Calu3 (cell line): ENCODE measurements around the gene IGSF9. TPM values are rescaled to one million over a fixed set of nuclear protein-coding genes. Genes with fewer than 3 reads are reported as not detected.

Source experiments
- BruUV-seq: library from RNA; stranded (reverse); fragments of 400-500 nt; replicated peaks from 2 replicates; lab custom pipeline; 2021; lab: Mats Ljungman, UMichigan
- CTCF ChIA-PET: fragments of 300-600 bp; sonication (Branson Sonifier 250); formaldehyde crosslinking; loops from one replicate; lab custom pipeline; 2022; ENCODE audit warnings: antibody characterized with exemption; lab: Charles Lee
- DNase-seq: peaks from one replicate; pipeline ENCODE4 v3.0.0; 2022
- H3K27ac Mint-ChIP-seq: one replicate; pipeline ENCODE4 v1.8.0; 2022; ENCODE audit warnings: mixed read lengths; ENCODE audit not compliant: unreplicated experiment
- H3K27me3 Mint-ChIP-seq: one replicate; pipeline ENCODE4 v1.8.0; 2022; ENCODE audit warnings: mixed read lengths; ENCODE audit not compliant: unreplicated experiment
- H3K36me3 Mint-ChIP-seq: one replicate; pipeline ENCODE4 v1.8.0; 2022; ENCODE audit warnings: mild to moderate bottlenecking, moderate library complexity, mixed read lengths; ENCODE audit not compliant: insufficient read depth, unreplicated experiment
- H3K4me1 Mint-ChIP-seq: one replicate; pipeline ENCODE4 v1.8.0; 2022; ENCODE audit warnings: mild to moderate bottlenecking, low read depth, mixed read lengths; ENCODE audit not compliant: unreplicated experiment
- H3K4me3 Mint-ChIP-seq: one replicate; pipeline ENCODE4 v1.8.0; 2022; ENCODE audit warnings: mild to moderate bottlenecking, low read depth, moderate library complexity, mixed read lengths; ENCODE audit not compliant: unreplicated experiment
- H3K9me3 Mint-ChIP-seq: one replicate; pipeline ENCODE4 v1.8.0; 2022; ENCODE audit warnings: low read depth, mixed read lengths; ENCODE audit not compliant: unreplicated experiment
- intact Hi-C: fragments of 100-400 bp; cut with micrococcal nuclease; formaldehyde crosslinking; loops from one replicate; pipeline ENCODE4 v1.10.0; 2022; ENCODE audit not compliant: unreplicated experiment
- total RNA-seq: library from RNA; stranded (reverse); gene quantifications from 2 replicates; pipeline ENCODE4 v1.2.3, GENCODE V29; 2022
- TF ChIP-seq, protein P1 (sequence below): fragments of 200-600 bp; IDR thresholded peaks from one replicate; pipeline ENCODE4 v1.8.0; 2022; ENCODE audit warnings: antibody characterized with exemption; ENCODE audit not compliant: unreplicated experiment

The IGSF9 gene
- total RNA-seq, 1 experiment from 2014 or later, result 7.6 TPM

DNA sequence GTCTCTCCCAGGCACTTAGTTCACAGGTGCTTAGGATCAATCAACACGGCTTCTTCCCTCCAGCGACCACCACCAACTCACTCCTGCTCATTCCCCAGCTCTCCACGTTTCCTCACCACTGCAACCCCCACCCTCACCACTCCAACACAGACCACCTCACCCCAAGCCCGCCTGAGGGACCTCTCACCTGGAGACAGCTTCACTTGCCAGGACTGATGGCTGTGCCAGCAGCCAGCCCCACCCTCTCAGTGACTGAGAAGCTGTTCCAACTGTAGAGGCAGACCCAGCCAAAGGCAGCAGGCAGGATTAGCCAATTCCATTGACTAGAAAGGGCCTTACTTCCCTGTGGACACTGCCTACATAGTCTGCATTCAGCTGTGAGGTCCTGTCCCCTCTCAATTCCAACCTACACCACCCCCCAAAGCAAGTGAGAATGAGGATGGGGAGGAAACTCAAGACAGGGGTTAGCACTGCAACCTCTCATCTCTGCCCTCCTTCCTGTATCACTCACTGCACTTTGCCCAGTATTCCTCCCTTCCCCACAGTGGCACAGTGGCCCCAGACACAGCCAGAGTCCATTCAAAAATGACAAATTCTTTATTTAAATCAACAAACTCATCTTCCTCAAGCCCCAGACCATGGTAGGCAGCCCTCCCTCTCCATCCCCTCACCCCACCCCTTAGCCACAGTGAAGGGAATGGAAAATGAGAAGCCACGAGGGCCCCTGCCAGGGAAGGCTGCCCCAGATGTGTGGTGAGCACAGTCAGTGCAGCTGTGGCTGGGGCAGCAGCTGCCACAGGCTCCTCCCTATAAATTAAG is 27.7 kb downstream of the IGSF9 start:
- no peak overlapping the region for H3K4me3 Mint-ChIP-seq
- H3K36me3 Mint-ChIP-seq, result peaks cover 80% of the 10 kb centered on the region
- CTCF ChIA-PET, result interaction anchor here (1.1 to 3.0 kb wide), 2 partner anchors 25 to 90 kb away, joined by 4 to 8 read pairs; no protein-coding TSS in a partner anchor

DNA sequence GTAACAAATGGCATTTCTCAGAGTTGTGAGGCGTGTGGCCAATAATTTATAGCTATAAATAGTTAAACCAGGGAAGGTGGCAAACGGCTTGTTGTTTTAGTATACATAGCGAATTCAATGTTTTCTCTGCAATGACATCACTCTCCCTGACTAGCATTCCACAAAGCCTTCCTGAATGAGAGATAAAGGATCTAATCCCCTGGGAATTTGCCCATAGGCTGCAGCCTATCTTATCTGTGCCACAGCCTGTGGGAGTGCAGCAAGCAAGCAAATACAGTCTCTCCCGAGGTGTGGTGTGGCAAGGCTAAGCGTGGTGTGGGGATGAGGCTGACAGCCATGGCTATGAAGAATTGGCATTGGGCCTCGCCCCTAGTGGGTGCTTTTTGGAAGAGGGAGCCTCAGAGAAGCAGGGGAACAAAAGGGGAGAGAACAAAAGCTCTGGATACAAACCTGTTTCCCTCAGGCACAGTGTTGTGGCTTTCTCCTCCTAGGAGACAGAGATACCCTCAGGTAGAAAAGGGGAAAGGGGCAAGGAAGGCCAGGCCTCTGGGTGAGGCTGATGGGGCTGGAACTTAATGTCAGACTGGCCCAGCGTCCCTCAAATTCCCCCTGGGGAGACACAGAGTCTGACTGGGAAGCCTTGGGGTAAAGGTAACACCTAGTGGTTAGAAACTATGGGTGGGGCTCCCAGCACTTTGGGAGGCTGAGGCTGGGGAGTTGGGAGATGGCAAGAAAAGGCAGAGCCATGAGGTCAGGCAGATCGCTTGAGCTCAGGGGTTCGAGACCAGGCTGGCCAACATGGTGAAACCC is 29.0 kb downstream of the IGSF9 start:
- no peaks in the 10 kb centered on the region for H3K9me3 Mint-ChIP-seq
- no peaks in the 10 kb centered on the region for H3K27me3 Mint-ChIP-seq
- DNase-seq, result peak; percentile 50
- peaks cover 84% of the 10 kb centered on the region for H3K4me1 Mint-ChIP-seq
- peak overlapping the region; percentile 61 for H3K27ac Mint-ChIP-seq
- BruUV-seq, result no TSS peak
- peaks cover 70% of the 10 kb centered on the region for H3K36me3 Mint-ChIP-seq
- H3K4me3 Mint-ChIP-seq, result peak overlapping the region; percentile 17
- intact Hi-C loops, result no loop called here
- CTCF ChIA-PET, result interaction anchor here (1.8 to 3.0 kb wide), 2 partner anchors 9 to 91 kb away, joined by 6 to 8 read pairs; partner anchors contain the start of gene TAGLN2
- TF ChIP-seq, protein P1, sequence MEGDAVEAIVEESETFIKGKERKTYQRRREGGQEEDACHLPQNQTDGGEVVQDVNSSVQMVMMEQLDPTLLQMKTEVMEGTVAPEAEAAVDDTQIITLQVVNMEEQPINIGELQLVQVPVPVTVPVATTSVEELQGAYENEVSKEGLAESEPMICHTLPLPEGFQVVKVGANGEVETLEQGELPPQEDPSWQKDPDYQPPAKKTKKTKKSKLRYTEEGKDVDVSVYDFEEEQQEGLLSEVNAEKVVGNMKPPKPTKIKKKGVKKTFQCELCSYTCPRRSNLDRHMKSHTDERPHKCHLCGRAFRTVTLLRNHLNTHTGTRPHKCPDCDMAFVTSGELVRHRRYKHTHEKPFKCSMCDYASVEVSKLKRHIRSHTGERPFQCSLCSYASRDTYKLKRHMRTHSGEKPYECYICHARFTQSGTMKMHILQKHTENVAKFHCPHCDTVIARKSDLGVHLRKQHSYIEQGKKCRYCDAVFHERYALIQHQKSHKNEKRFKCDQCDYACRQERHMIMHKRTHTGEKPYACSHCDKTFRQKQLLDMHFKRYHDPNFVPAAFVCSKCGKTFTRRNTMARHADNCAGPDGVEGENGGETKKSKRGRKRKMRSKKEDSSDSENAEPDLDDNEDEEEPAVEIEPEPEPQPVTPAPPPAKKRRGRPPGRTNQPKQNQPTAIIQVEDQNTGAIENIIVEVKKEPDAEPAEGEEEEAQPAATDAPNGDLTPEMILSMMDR, result no peak

More for the DNA sequence above, 27.7 kb downstream of the IGSF9 start:
- no TSS peak for BruUV-seq
- intact Hi-C loops, result no loop called here
- TF ChIP-seq, protein P1, result no peak
- Mint-ChIP-seq H3K4me1 (peaks cover 84% of the 10 kb centered on the region), H3K27ac (peak overlapping the region; percentile 6), H3K9me3 (no peaks in the 10 kb centered on the region), H3K27me3 (no peaks in the 10 kb centered on the region)
- peak; percentile 45 for DNase-seq

DNA sequence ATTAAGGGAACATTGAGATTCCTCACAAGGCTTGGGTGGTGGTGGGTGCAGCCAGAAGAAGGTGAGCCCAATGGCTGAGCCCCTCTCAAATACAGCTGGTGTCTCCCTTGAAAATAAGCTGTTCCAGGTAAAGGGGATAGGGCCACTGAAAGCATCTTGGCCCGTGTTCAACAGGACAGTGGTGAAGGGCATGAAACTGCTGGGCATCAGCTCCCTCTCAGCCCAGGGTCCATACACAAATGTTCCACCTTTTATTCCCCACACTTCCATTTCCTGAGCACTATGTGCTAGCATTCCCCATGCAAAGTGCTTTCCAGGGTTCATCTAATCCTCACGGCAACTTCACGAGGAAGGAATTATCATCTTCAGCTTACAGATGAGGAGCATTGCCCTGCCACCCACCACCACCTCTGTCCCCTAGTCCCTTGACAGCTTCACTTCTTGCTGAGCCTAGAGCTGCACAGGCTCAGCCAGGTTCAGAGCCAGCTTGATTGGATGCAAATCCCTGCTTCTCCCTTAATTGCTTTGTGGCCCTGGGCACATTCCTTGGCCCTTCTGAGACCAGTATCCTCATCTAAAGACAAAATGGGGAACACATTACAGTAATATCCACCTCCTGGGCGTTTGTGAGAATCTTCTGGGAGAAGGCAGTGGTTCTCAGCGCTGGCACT is 29.7 kb downstream of the IGSF9 start:
- Mint-ChIP-seq H3K4me1 (peaks cover 84% of the 10 kb centered on the region), H3K36me3 (peaks cover 65% of the 10 kb centered on the region), H3K27ac (peak overlapping the region; percentile 61), H3K27me3 (no peaks in the 10 kb centered on the region), H3K4me3 (peak overlapping the region; percentile 17), H3K9me3 (no peaks in the 10 kb centered on the region)
- TF ChIP-seq, protein P1, result no peak
- CTCF ChIA-PET, result interaction anchor here (0.8 to 3.0 kb wide), 5 partner anchors 8 to 92 kb away, joined by 3 to 8 read pairs (median 5); partner anchors contain the start of gene TAGLN2
- DNase-seq, result no peak
- no TSS peak for BruUV-seq
- intact Hi-C loops, result no loop called here
